Transverse colon (tissue), 4 donors: Measurements from ENCODE around the gene CFAP300. TPM values are rescaled to one million over a fixed set of nuclear protein-coding genes. Genes with fewer than 3 reads are reported as not detected.

Experiments used
- DNase-seq: peaks from one replicate; pipeline ENCODE4 v3.0.0-alpha.2; 2019
- H3K27ac ChIP-seq, 4 donors: fragments of 200-600 bp; sonication (generic); 2 replicates each; pipeline ENCODE4 v1.5.1; 2016 to 2018; ENCODE audit warnings: inconsistent platforms in 4 of 4
- H3K27me3 ChIP-seq: fragments of 200-600 bp; sonication (generic); 2 replicates; pipeline ENCODE4 v1.5.1; 2017; ENCODE audit warnings: inconsistent platforms
- H3K36me3 ChIP-seq, 4 donors: fragments of 200-600 bp; sonication (generic); 2 replicates each; pipeline ENCODE4 v1.5.1; 2017 to 2019; ENCODE audit warnings: inconsistent platforms in 4 of 4
- H3K4me1 ChIP-seq, 4 donors: fragments of 200-600 bp; sonication (generic); 2 replicates each; pipeline ENCODE4 v1.5.1; 2017 to 2020; ENCODE audit warnings: inconsistent platforms in 4 of 4
- H3K4me3 ChIP-seq, 4 donors: fragments of 200-600 bp; sonication (generic); 1 replicate in 1 of 4; 2 replicates in 3 of 4; pipeline versions ENCODE4 v1.5.1 to v1.6.1; 2017 to 2019; ENCODE audit warnings: inconsistent platforms in 4 of 4
- H3K9me3 ChIP-seq, 2 donors: fragments of 200-600 bp; sonication (generic); 2 replicates each; pipeline ENCODE4 v1.5.1; 2017 to 2019; ENCODE audit warnings: inconsistent platforms in 2 of 2
- CTCF ChIP-seq, 5 experiments: fragments of 200-600 bp in 3 of 5; fragments of 450-650 bp in 2 of 5; sonication (generic) in 3 of 5; IDR thresholded peaks; 1 replicate in 2 of 5; 2 replicates in 3 of 5; pipeline ENCODE4 v1.5.1; 2016 to 2017; ENCODE audit warnings: antibody characterized with exemption in 5 of 5, inconsistent platforms in 3 of 5, mild to moderate bottlenecking in 2 of 5, moderate library complexity in 1 of 5
- EP300 ChIP-seq: sonication (generic); formaldehyde crosslinking; IDR thresholded peaks from one replicate; pipeline ENCODE4 v1.6.1; 2017; ENCODE audit warnings: antibody characterized with exemption, low read depth
- POLR2A ChIP-seq: fragments of 450-650 bp; IDR thresholded peaks from one replicate; pipeline ENCODE4 v1.6.1; 2016; ENCODE audit warnings: antibody characterized with exemption, mild to moderate bottlenecking, moderate library complexity
- POLR2AphosphoS5 ChIP-seq, 3 donors: sonication (generic); formaldehyde crosslinking; IDR thresholded peaks; one replicate each; pipeline ENCODE4 v1.6.1; 2016; ENCODE audit warnings: antibody characterized with exemption in 3 of 3
- WGBS, 2 donors: methylation state at CpG; one replicate each; pipeline ENCODE4 v1.1.5; 2018; ENCODE audit warnings: low coverage in 1 of 2; 5-methylcytosine and 5-hydroxymethylcytosine counted together
- in situ Hi-C, 4 donors: fragments of 200-750 bp; cut with MboI; loops; one replicate each; pipeline versions ENCODE4 v1.15.0 to v1.15.1; 2017; ENCODE audit warnings: low sequenced_read_pairs in 3 of 4, low pct_ligation_motif_present in 1 of 4, low pct_unique_long_range_greater_than_20kb in 1 of 4
- intact Hi-C: fragments of 100-400 bp; cut with DNase I; formaldehyde crosslinking; loops from one replicate; pipeline ENCODE4 v1.15.1; 2023; ENCODE audit warnings: low total_unique reads
- total RNA-seq, 4 donors: library from RNA; depleted of rRNA; stranded (reverse); fragments of >200 nt; gene quantifications; one replicate each; pipeline ENCODE4 v1.1.0, GENCODE V29; 2016

CFAP300 gene
- total RNA-seq, 4 donors from 2014 or later = 0.79 to 33.2 (median 2.2) TPM; not detected in 1

- Histone ChIP-seq H3K4me1 (peaks cover 0 to 16% (median 12%) of the 10 kb centered on the region in 4 donors), H3K36me3 (no peaks in the 10 kb centered on the region), H3K27me3 (no peaks in the 10 kb centered on the region), H3K4me3 (no peak overlapping the region), H3K9me3 (no peaks in the 10 kb centered on the region), H3K27ac (peak overlapping the region in 2 of 4 donors; percentile 19 to 48)
- TF ChIP-seq POLR2A = no peak
- peak in 1 of 3 donors; percentile 35 for TF ChIP-seq POLR2AphosphoS5 (IDR thresholded peaks at IDR 0.05)
- in situ Hi-C loops = no loop called here
- DNase-seq = no peak
- WGBS, 2 donors = 13 to 22% methylated on average over 2 of the region's 2 CpGs
- intact Hi-C loops = no loop called here
Observed at GRCh38 chr11:102026959-102027358, 20.3 kb upstream of the CFAP300 start.

- intact Hi-C loops (no loop called here), in situ Hi-C loops (no loop called here)
- no peaks in the 10 kb centered on the region for H3K4me1 ChIP-seq
- 80% methylated on average over 1 of the region's 1 CpG; no CpG with 5 or more reads in 1 of the 2 donors for WGBS, 2 donors
- no peaks in the 10 kb centered on the region for H3K9me3 ChIP-seq
- no peaks in the 10 kb centered on the region for H3K36me3 ChIP-seq
- TF ChIP-seq POLR2A (no peak), EP300 (no peak), POLR2AphosphoS5 (IDR thresholded peaks at IDR 0.05) (no peak), CTCF (IDR thresholded peaks at IDR 0.05) (no peak)
- DNase-seq = no peak
- H3K27ac ChIP-seq = no peak overlapping the region
- no peak overlapping the region for H3K4me3 ChIP-seq
- no peaks in the 10 kb centered on the region for H3K27me3 ChIP-seq
Observed at GRCh38 chr11:102036757-102037156, 10.5 kb upstream of the CFAP300 start.

- H3K27me3 ChIP-seq = peaks cover 20% of the 10 kb centered on the region
- peak overlapping the region in 3 of 4 donors; percentile 64 to 69 (median 68) for H3K27ac ChIP-seq
- TF ChIP-seq CTCF (IDR thresholded peaks at IDR 0.05) (no peak), POLR2AphosphoS5 (IDR thresholded peaks at IDR 0.05) (no peak), POLR2A (no peak), EP300 (no peak)
- peaks cover 0 to 16% (median 12%) of the 10 kb centered on the region in 4 donors for H3K4me1 ChIP-seq
- no peaks in the 10 kb centered on the region for H3K9me3 ChIP-seq
- H3K4me3 ChIP-seq = peak overlapping the region; percentile 43 to 66 (median 47)
- in situ Hi-C loops = no loop called here
- DNase-seq = no peak
- intact Hi-C loops = no loop called here
- no peaks in the 10 kb centered on the region for H3K36me3 ChIP-seq
- WGBS, 2 donors = 31 to 32% methylated on average over 4 of the region's 4 CpGs
Observed at GRCh38 chr11:102046841-102047240, 396 bp upstream of the CFAP300 start.

GRCh38 chr11:102050927-102051575, 3.8 kb downstream of the CFAP300 start:
- TF ChIP-seq EP300 (no peak), POLR2A (no peak), CTCF (IDR thresholded peaks at IDR 0.05) (no peak), POLR2AphosphoS5 (IDR thresholded peaks at IDR 0.05) (no peak)
- in situ Hi-C loops = no loop called here
- H3K9me3 ChIP-seq = no peaks in the 10 kb centered on the region
- no peak for DNase-seq
- 57 to 88% methylated on average over 5 of the region's 5 CpGs for WGBS, 2 donors
- H3K27ac ChIP-seq = no peak overlapping the region
- peaks cover 20% of the 10 kb centered on the region for H3K27me3 ChIP-seq
- H3K36me3 ChIP-seq = no peaks in the 10 kb centered on the region
- peaks cover 0 to 16% (median 12%) of the 10 kb centered on the region in 4 donors for H3K4me1 ChIP-seq
- intact Hi-C loops = no loop called here
- H3K4me3 ChIP-seq = no peak overlapping the region

GRCh38 chr11:102061276-102061675, 14.0 kb downstream of the CFAP300 start:
- WGBS, 2 donors = 56% methylated on average over 2 of the region's 2 CpGs; no CpG with 5 or more reads in 1 of the 2 donors
- intact Hi-C loops (no loop called here), in situ Hi-C loops (no loop called here)
- no peaks in the 10 kb centered on the region for H3K36me3 ChIP-seq
- no peak for DNase-seq
- no peaks in the 10 kb centered on the region for H3K4me1 ChIP-seq
- no peak overlapping the region for H3K27ac ChIP-seq
- no peaks in the 10 kb centered on the region for H3K27me3 ChIP-seq
- H3K4me3 ChIP-seq = no peak overlapping the region
- no peak for TF ChIP-seq CTCF (IDR thresholded peaks at IDR 0.05)
- no peak for TF ChIP-seq POLR2AphosphoS5 (IDR thresholded peaks at IDR 0.05)
- TF ChIP-seq EP300 = no peak
- no peak for TF ChIP-seq POLR2A
- no peaks in the 10 kb centered on the region for H3K9me3 ChIP-seq
